Endothelial cell (in vitro differentiated cells): ENCODE measurements around the gene SMYD2. TPM values are rescaled to one million over a fixed set of nuclear protein-coding genes. Genes with fewer than 3 reads are reported as not detected.
A peak's percentile ranks its signal among the peaks of the same experiment; 100 is the strongest.

ENCODE experiments used
- DNase-seq: peaks from one replicate; pipeline ENCODE4 v3.0.0; 2021; ENCODE audit warnings: low spot score
- H3K27ac Mint-ChIP-seq: one replicate; pipeline ENCODE4 v1.8.0; 2021; ENCODE audit warnings: mixed read lengths, inconsistent platforms; ENCODE audit not compliant: unreplicated experiment
- H3K27me3 Mint-ChIP-seq: one replicate; pipeline ENCODE4 v1.8.0; 2021; ENCODE audit warnings: mild to moderate bottlenecking, moderate library complexity, mixed read lengths, inconsistent platforms; ENCODE audit not compliant: unreplicated experiment
- H3K36me3 Mint-ChIP-seq: one replicate; pipeline ENCODE4 v1.8.0; 2021; ENCODE audit warnings: mild to moderate bottlenecking, low read depth, mixed read lengths, inconsistent platforms; ENCODE audit not compliant: unreplicated experiment
- H3K4me1 Mint-ChIP-seq: one replicate; pipeline ENCODE4 v1.8.0; 2021; ENCODE audit warnings: mild to moderate bottlenecking, mixed read lengths, inconsistent platforms; ENCODE audit not compliant: unreplicated experiment
- H3K4me3 Mint-ChIP-seq: one replicate; pipeline ENCODE4 v1.8.0; 2021; ENCODE audit warnings: mild to moderate bottlenecking, mixed read lengths, inconsistent platforms; ENCODE audit not compliant: unreplicated experiment
- H3K9me3 Mint-ChIP-seq: one replicate; pipeline ENCODE4 v1.8.0; 2021; ENCODE audit warnings: mixed read lengths, inconsistent platforms; ENCODE audit not compliant: unreplicated experiment
- CTCF ChIP-seq: fragments of 200-600 bp; sonication (generic); IDR thresholded peaks from one replicate; pipeline ENCODE4 v1.5.0; 2021; ENCODE audit warnings: antibody characterized with exemption; ENCODE audit not compliant: unreplicated experiment
- total RNA-seq: library from RNA; stranded (reverse); fragmentation: NEBNext Ultra II Directional; extraction: Animal tissue kit (Norgen Biotek cat#: 25700); gene quantifications from one replicate; pipeline ENCODE4 v1.2.1, GENCODE V29; 2021; ENCODE audit not compliant: unreplicated experiment

The SMYD2 gene
- total RNA-seq, 1 donor from 2014 or later = 44.1 TPM

- Mint-ChIP-seq H3K9me3 (no peaks in the 10 kb centered on the region), H3K27ac (no peak overlapping the region), H3K4me3 (no peak overlapping the region), H3K36me3 (peaks cover 6% of the 10 kb centered on the region), H3K27me3 (no peaks in the 10 kb centered on the region), H3K4me1 (peaks cover 11% of the 10 kb centered on the region)
- DNase-seq = peak; percentile 81
- TF ChIP-seq CTCF = peak; percentile 80
These were observed 48.0 kb downstream of the SMYD2 start for GRCh38 chr1:214328770-214329469.

- DNase-seq = no peak
- Mint-ChIP-seq H3K4me1 (peaks cover 14% of the 10 kb centered on the region), H3K36me3 (peaks cover 6% of the 10 kb centered on the region), H3K27ac (no peak overlapping the region), H3K27me3 (no peaks in the 10 kb centered on the region), H3K9me3 (no peaks in the 10 kb centered on the region), H3K4me3 (no peak overlapping the region)
- no peak for TF ChIP-seq CTCF
These were observed 48.7 kb downstream of the SMYD2 start for GRCh38 chr1:214329470-214330220.

- no peak overlapping the region for H3K4me3 Mint-ChIP-seq
- no peak for TF ChIP-seq CTCF
- H3K36me3 Mint-ChIP-seq = peaks cover 10% of the 10 kb centered on the region
- H3K27ac Mint-ChIP-seq = no peak overlapping the region
- H3K4me1 Mint-ChIP-seq = peaks cover 14% of the 10 kb centered on the region
- DNase-seq = no peak
- no peaks in the 10 kb centered on the region for H3K9me3 Mint-ChIP-seq
- H3K27me3 Mint-ChIP-seq = no peaks in the 10 kb centered on the region
These were observed 49.3 kb downstream of the SMYD2 start for GRCh38 chr1:214330222-214330621.

- H3K36me3 Mint-ChIP-seq = peaks cover 13% of the 10 kb centered on the region
- H3K9me3 Mint-ChIP-seq = no peaks in the 10 kb centered on the region
- DNase-seq = no peak
- no peak for TF ChIP-seq CTCF
- H3K27me3 Mint-ChIP-seq = no peaks in the 10 kb centered on the region
- H3K27ac Mint-ChIP-seq = no peak overlapping the region
- no peak overlapping the region for H3K4me3 Mint-ChIP-seq
- H3K4me1 Mint-ChIP-seq = peaks cover 14% of the 10 kb centered on the region
These were observed 49.8 kb downstream of the SMYD2 start for GRCh38 chr1:214330715-214331114.

- Mint-ChIP-seq H3K27me3 (no peaks in the 10 kb centered on the region), H3K4me3 (no peak overlapping the region), H3K27ac (no peak overlapping the region), H3K4me1 (peaks cover 14% of the 10 kb centered on the region), H3K9me3 (no peaks in the 10 kb centered on the region), H3K36me3 (peaks cover 13% of the 10 kb centered on the region)
- no peak for DNase-seq
- no peak for TF ChIP-seq CTCF
These were observed 50.2 kb downstream of the SMYD2 start for GRCh38 chr1:214331180-214331579.
